GM12891 (cell line): ENCODE measurements around the gene RFPL1.

Experiments used
- PAX5 ChIP-seq: IDR thresholded peaks from 2 replicates; pipeline ENCODE4 v1.6.1; 2011; ENCODE audit warnings: low read length, moderate library complexity, mild to moderate bottlenecking; ENCODE audit not compliant: insufficient read depth, severe bottlenecking
- POLR2A ChIP-seq: IDR thresholded peaks from 2 replicates; pipeline ENCODE4 v1.6.1; 2011; ENCODE audit warnings: low read depth, low read length, control low read depth
- POLR2AphosphoS5 ChIP-seq: IDR thresholded peaks from 2 replicates; pipeline ENCODE4 v1.6.1; 2011; ENCODE audit warnings: low read depth, low read length, control low read depth
- SPI1 ChIP-seq: IDR thresholded peaks from 2 replicates; pipeline ENCODE4 v1.6.1; 2011; ENCODE audit warnings: low read depth, low read length, control low read depth
- TAF1 ChIP-seq: IDR thresholded peaks from 2 replicates; pipeline ENCODE4 v1.6.1; 2011; ENCODE audit warnings: low read depth, low read length, control low read depth

- no peak for TF ChIP-seq POLR2AphosphoS5
- no peak for TF ChIP-seq POLR2A
- TF ChIP-seq SPI1 = no peak
- TF ChIP-seq TAF1 = no peak
- TF ChIP-seq PAX5 = no peak
Measured at GRCh38 chr22:29483254-29483653, 44.9 kb downstream of the RFPL1 start.
